GM12872 (cell line): ENCODE measurements around the gene PAWR.
A peak's percentile ranks its signal among the peaks of the same experiment; 100 is the strongest.

ENCODE experiments used
- TF ChIP-seq, protein P1 (sequence below): IDR thresholded peaks from 3 replicates; pipeline ENCODE4 v1.5.1; 2011; ENCODE audit warnings: low read depth, mild to moderate bottlenecking, low read length, moderate library complexity; ENCODE audit not compliant: insufficient read depth

The PAWR gene

DNA sequence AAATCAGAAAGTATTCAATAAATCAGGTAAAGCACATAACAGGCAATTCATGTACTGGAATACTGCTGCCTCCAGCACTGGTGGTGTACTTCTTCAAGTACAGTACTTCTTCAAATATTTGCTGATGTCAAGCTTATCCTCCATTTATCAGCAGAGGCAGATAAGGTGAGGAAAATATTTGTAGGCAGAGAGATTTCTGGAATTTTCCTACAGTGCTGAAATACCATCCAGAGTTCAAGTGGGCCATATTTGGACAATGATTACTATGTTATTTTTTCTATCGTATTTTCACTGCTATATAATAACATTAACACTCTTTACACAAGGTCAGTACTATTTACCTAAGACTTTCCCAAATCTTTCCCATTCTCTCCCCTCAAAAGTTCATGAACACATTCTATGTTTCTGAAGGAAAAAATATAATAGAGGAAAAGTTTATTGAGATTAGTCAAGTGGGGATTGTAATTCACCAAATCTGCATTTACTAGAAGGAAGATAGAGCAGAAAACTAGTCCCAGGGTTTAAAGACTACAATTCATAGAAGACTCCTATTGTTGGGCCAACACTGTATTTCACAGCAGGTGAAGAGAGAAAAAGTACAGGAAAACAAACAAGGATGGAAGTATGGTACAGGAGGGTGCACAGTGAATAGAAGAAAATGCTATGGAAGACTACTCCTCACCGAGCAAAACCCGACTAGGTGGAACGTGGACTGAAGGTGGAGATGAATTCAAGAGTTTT is 141.1 kb downstream of the PAWR start:
- TF ChIP-seq, protein P1, sequence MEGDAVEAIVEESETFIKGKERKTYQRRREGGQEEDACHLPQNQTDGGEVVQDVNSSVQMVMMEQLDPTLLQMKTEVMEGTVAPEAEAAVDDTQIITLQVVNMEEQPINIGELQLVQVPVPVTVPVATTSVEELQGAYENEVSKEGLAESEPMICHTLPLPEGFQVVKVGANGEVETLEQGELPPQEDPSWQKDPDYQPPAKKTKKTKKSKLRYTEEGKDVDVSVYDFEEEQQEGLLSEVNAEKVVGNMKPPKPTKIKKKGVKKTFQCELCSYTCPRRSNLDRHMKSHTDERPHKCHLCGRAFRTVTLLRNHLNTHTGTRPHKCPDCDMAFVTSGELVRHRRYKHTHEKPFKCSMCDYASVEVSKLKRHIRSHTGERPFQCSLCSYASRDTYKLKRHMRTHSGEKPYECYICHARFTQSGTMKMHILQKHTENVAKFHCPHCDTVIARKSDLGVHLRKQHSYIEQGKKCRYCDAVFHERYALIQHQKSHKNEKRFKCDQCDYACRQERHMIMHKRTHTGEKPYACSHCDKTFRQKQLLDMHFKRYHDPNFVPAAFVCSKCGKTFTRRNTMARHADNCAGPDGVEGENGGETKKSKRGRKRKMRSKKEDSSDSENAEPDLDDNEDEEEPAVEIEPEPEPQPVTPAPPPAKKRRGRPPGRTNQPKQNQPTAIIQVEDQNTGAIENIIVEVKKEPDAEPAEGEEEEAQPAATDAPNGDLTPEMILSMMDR, result no peak

DNA sequence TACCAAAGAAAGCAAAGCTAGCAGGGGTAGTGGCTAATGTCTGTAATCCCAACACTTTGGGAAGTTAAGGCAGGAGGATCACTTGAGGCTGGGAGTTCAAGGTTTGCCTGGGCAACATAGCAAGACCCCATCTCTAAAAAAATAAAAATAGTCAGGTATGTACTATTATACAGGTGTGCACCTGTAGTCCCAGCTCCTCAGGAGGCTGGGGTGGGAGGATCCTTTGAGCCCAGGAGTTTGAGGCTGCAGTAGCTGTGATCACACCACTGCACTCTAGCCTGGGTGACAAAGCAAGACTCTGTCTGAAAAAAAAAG is 142.2 kb downstream of the PAWR start:
- TF ChIP-seq, protein P1, result no peak

DNA sequence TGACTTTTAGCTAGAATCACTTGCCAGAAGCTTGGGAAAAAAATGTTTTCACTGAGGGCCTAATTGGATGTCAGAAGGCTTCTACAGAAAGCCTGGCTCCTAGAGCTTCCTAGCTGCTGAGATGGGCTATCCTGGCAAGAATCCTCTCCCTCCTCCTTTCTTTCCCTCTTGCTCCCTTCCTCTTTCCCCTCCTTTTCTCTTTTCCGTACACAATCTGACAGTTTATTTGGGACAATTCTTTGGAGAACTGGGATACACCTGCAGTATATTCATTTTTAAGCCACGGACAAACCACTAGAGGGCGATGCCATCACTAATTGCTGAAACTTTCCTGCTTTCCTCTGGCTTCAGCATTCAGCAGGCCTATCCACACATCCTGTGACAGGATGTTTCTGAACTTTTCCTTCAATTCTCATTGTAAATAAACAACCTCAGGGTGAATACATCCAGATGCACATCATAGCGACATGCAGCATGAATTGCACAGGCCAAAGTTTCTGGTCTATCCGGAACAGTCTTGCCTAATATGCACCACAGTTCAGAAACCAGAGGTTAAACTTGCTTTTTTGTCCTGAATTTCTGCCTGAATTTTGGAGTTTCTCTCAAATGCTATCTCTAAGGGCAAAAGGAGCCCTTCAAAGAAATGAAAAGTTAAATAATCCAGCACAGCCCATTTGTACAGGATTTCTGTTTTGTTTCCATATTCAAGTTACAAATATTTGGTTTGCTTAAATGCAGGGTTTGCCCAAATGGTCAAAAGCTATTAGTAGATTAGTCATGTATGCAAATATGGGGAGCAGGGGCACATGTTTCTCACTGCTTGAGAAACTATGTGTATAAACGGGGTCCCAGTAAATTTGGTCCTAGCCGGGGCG is 142.8 kb downstream of the PAWR start:
- TF ChIP-seq, protein P1, result peak; percentile 75

DNA sequence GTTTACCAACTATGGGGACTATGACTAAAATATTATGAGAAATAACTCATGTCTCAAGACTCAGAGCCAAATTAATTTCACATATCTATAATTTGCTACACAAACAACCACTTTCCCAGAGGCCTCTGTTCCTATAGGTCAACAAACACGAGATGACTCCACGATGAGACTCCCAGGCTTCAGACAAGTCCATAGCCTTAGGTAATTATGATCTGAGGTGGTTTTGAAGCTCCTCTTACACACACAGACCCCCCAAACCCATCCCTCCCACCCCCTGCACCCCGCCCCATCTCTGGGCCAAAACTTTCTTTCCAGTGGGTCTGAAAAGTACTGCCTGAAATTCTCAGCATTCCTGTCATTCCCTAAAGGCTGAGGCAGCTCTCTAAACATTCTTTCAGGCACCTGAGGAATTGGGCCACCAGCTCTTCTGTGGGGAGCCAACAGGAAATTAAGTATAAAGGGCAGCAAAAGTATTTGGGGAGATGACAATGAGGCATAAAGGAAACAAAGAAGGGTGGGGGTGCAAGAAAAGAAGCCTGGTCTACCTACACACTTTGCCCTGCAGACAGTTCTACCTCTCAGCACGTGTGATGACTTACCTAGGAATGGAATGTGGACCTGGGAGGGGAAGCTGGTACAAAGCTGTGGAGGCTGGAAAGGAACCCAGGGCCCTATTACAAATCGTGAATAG is 143.6 kb downstream of the PAWR start:
- TF ChIP-seq, protein P1, result no peak

DNA sequence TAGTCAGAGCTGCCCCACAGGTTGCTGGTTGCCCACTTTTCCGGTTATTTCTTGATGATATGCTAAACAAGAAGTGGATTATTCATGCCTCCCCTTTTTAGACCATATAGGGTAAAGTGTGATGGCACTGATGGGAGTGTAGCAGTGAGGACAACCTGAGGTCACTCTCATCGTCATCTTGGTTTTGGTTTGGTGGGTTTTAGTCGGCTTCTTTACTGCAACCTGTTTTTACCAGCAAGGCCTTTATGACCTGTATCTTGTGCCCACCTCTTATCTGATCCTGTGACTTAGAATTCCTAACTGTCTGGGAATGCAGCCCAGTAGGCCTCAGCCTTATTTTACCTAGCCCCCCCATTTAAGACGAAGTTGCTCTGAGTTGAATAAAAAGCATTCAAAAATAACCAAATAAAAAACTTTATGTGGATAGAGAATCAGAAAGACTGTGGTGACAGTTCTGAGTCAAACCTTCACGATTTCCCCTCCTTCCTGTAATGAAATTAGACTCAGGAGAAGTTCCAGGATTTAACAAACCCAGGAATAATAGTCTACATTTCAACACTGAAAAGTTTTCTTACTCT is 144.2 kb downstream of the PAWR start:
- TF ChIP-seq, protein P1, result no peak

DNA sequence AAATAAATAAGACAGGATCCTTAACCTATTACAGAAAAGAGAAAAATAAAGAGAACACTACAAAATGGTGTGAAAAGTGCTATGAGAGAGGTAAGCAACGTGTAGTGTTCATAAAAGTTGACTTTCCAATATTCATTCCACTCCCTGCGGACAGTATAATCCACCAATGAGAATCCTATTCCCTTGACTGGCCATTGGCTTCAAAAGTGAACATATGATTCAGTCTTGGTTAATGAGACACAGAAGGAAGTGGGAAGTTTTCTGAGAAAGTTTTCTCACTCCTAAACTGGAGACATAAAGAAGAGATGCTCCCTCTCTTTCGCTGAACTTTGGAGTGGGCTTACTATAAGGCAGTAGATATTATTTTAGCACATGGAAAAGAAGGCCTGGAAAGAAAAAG is 153.1 kb downstream of the PAWR start:
- TF ChIP-seq, protein P1, result no peak

DNA sequence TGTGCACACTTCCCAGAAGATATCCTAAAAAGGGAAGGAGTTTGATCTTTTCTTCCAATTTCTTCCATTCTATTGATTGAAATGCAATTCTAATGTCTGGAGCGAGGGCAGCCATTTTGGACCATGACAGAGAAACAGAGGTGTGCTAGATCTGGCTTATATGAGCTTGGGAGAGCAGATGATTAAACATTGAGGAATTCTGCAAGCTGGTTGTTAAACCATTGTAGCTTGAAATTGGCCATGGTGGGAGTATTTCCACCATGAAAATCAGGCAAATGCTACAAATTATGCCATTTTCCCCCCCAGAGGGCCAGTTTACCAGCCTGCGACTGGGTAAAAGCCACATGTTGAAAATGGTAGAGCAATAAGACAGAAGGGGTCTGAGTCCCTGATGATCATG is 155.0 kb downstream of the PAWR start:
- TF ChIP-seq, protein P1, result no peak
